ENCODE results near the gene ARHGAP27.
"Not testable (repeated sequence)": the region's sequence is repeated elsewhere in the genome, so short reads cannot be mapped to it uniquely, and the experiment has no call there.

The ARHGAP27 gene

GRCh38 chr17:45454341-45454740, 21.7 kb upstream of the ARHGAP27 start:
- not testable (repeated sequence) for H2BK15ac ChIP-seq (ENCODE audit: low read length); H2AK5ac ChIP-seq (ENCODE audit: low read depth, low read length); H2BK120ac ChIP-seq (ENCODE audit: low read depth, low read length); H3K27me3 ChIP-seq (ENCODE audit: control insufficient read depth in 3 of 3, insufficient read depth in 3 of 3, low read depth in 1 of 3, low read length in 3 of 3); H3K18ac ChIP-seq (ENCODE audit: low read length); H2AFZ ChIP-seq (ENCODE audit: low read length); DNase-seq (ENCODE audit: low spot score); H2BK5ac ChIP-seq (ENCODE audit: low read length); H3K36me3 ChIP-seq (replicated peaks in 1 of 2; ENCODE audit: control insufficient read depth in 2 of 2, insufficient read depth in 2 of 2, low read length in 2 of 2); H3K9ac ChIP-seq (ENCODE audit: low read depth, low read length, poor library complexity); H3K79me1 ChIP-seq (ENCODE audit: low read depth, low read length); H3K23ac ChIP-seq (ENCODE audit: low read depth, low read length, poor library complexity); H3K27ac ChIP-seq (replicated peaks; ENCODE audit: low read length); H3K9me3 ChIP-seq (replicated peaks in 1 of 2; ENCODE audit: control insufficient read depth in 2 of 2, insufficient read depth in 1 of 2, low read depth in 1 of 2, low read length in 2 of 2); H4K91ac ChIP-seq (ENCODE audit: low read depth, low read length, poor library complexity); H3K14ac ChIP-seq (ENCODE audit: low read length); H3K4me2 ChIP-seq (ENCODE audit: insufficient read depth, low read length, poor library complexity, severe bottlenecking); H3K4ac ChIP-seq (ENCODE audit: low read length); H4K8ac ChIP-seq (ENCODE audit: low read depth, low read length); H3K4me1 ChIP-seq (ENCODE audit: control insufficient read depth in 2 of 2, insufficient read depth in 1 of 2, low read depth in 1 of 2, low read length in 2 of 2); H3K4me3 ChIP-seq (ENCODE audit: low read length in 2 of 2); H2BK12ac ChIP-seq (ENCODE audit: low read length)
- WGBS, 2 donors (ENCODE audit: extremely low coverage in 2 of 2, insufficient read length in 2 of 2, insufficient replicate concordance in 1 of 2), result no CpG with 5 or more reads among the region's 8 CpGs

GRCh38 chr17:45453731-45454130, 21.1 kb upstream of the ARHGAP27 start:
- WGBS, 2 donors (ENCODE audit: extremely low coverage in 2 of 2, insufficient read length in 2 of 2, insufficient replicate concordance in 1 of 2), result no CpG with 5 or more reads among the region's 17 CpGs
- H4K91ac ChIP-seq (ENCODE audit: low read depth, low read length, poor library complexity); H2BK15ac ChIP-seq (ENCODE audit: low read length); H3K4ac ChIP-seq (ENCODE audit: low read length); DNase-seq (ENCODE audit: low spot score); H2AK5ac ChIP-seq (ENCODE audit: low read depth, low read length); H3K27ac ChIP-seq (replicated peaks; ENCODE audit: low read length); H3K4me2 ChIP-seq (ENCODE audit: insufficient read depth, low read length, poor library complexity, severe bottlenecking); H3K14ac ChIP-seq (ENCODE audit: low read length); H3K79me1 ChIP-seq (ENCODE audit: low read depth, low read length); H2BK5ac ChIP-seq (ENCODE audit: low read length); H3K4me1 ChIP-seq (ENCODE audit: control insufficient read depth in 2 of 2, insufficient read depth in 1 of 2, low read depth in 1 of 2, low read length in 2 of 2); H2BK120ac ChIP-seq (ENCODE audit: low read depth, low read length); H3K18ac ChIP-seq (ENCODE audit: low read length); H2AFZ ChIP-seq (ENCODE audit: low read length); H3K27me3 ChIP-seq (ENCODE audit: control insufficient read depth in 3 of 3, insufficient read depth in 3 of 3, low read depth in 1 of 3, low read length in 3 of 3); H3K36me3 ChIP-seq (replicated peaks in 1 of 2; ENCODE audit: control insufficient read depth in 2 of 2, insufficient read depth in 2 of 2, low read length in 2 of 2); H3K9ac ChIP-seq (ENCODE audit: low read depth, low read length, poor library complexity); H3K23ac ChIP-seq (ENCODE audit: low read depth, low read length, poor library complexity); H3K9me3 ChIP-seq (replicated peaks in 1 of 2; ENCODE audit: control insufficient read depth in 2 of 2, insufficient read depth in 1 of 2, low read depth in 1 of 2, low read length in 2 of 2); H4K8ac ChIP-seq (ENCODE audit: low read depth, low read length); H3K4me3 ChIP-seq (ENCODE audit: low read length in 2 of 2); H2BK12ac ChIP-seq (ENCODE audit: low read length): not testable (repeated sequence)

GRCh38 chr17:45453225-45453534, 20.5 kb upstream of the ARHGAP27 start:
- DNase-seq (ENCODE audit: low spot score); H2AFZ ChIP-seq (ENCODE audit: low read length); H2BK15ac ChIP-seq (ENCODE audit: low read length); H3K23ac ChIP-seq (ENCODE audit: low read depth, low read length, poor library complexity); H3K79me1 ChIP-seq (ENCODE audit: low read depth, low read length); H4K8ac ChIP-seq (ENCODE audit: low read depth, low read length); H3K27ac ChIP-seq (replicated peaks; ENCODE audit: low read length); H3K4ac ChIP-seq (ENCODE audit: low read length); H3K18ac ChIP-seq (ENCODE audit: low read length); H2BK5ac ChIP-seq (ENCODE audit: low read length); H3K27me3 ChIP-seq (ENCODE audit: control insufficient read depth in 3 of 3, insufficient read depth in 3 of 3, low read depth in 1 of 3, low read length in 3 of 3); H4K91ac ChIP-seq (ENCODE audit: low read depth, low read length, poor library complexity); H3K9me3 ChIP-seq (replicated peaks in 1 of 2; ENCODE audit: control insufficient read depth in 2 of 2, insufficient read depth in 1 of 2, low read depth in 1 of 2, low read length in 2 of 2); H2BK12ac ChIP-seq (ENCODE audit: low read length); H3K9ac ChIP-seq (ENCODE audit: low read depth, low read length, poor library complexity); H2BK120ac ChIP-seq (ENCODE audit: low read depth, low read length); H3K4me1 ChIP-seq (ENCODE audit: control insufficient read depth in 2 of 2, insufficient read depth in 1 of 2, low read depth in 1 of 2, low read length in 2 of 2); H2AK5ac ChIP-seq (ENCODE audit: low read depth, low read length); H3K14ac ChIP-seq (ENCODE audit: low read length); H3K36me3 ChIP-seq (replicated peaks in 1 of 2; ENCODE audit: control insufficient read depth in 2 of 2, insufficient read depth in 2 of 2, low read length in 2 of 2); H3K4me2 ChIP-seq (ENCODE audit: insufficient read depth, low read length, poor library complexity, severe bottlenecking); H3K4me3 ChIP-seq (ENCODE audit: low read length in 2 of 2): not testable (repeated sequence)
- no CpG with 5 or more reads among the region's 7 CpGs for WGBS, 2 donors (ENCODE audit: extremely low coverage in 2 of 2, insufficient read length in 2 of 2, insufficient replicate concordance in 1 of 2)

- DNase-seq (ENCODE audit: low spot score); H3K79me1 ChIP-seq (ENCODE audit: low read depth, low read length); H3K4me1 ChIP-seq (ENCODE audit: control insufficient read depth in 2 of 2, insufficient read depth in 1 of 2, low read depth in 1 of 2, low read length in 2 of 2); H3K18ac ChIP-seq (ENCODE audit: low read length); H3K27ac ChIP-seq (replicated peaks; ENCODE audit: low read length); H3K27me3 ChIP-seq (ENCODE audit: control insufficient read depth in 3 of 3, insufficient read depth in 3 of 3, low read depth in 1 of 3, low read length in 3 of 3); H3K14ac ChIP-seq (ENCODE audit: low read length); H2BK120ac ChIP-seq (ENCODE audit: low read depth, low read length); H2BK15ac ChIP-seq (ENCODE audit: low read length); H3K4me3 ChIP-seq (ENCODE audit: low read length in 2 of 2); H2BK5ac ChIP-seq (ENCODE audit: low read length); H3K36me3 ChIP-seq (replicated peaks in 1 of 2; ENCODE audit: control insufficient read depth in 2 of 2, insufficient read depth in 2 of 2, low read length in 2 of 2); H4K91ac ChIP-seq (ENCODE audit: low read depth, low read length, poor library complexity); H2AFZ ChIP-seq (ENCODE audit: low read length); H3K9me3 ChIP-seq (replicated peaks in 1 of 2; ENCODE audit: control insufficient read depth in 2 of 2, insufficient read depth in 1 of 2, low read depth in 1 of 2, low read length in 2 of 2); H3K9ac ChIP-seq (ENCODE audit: low read depth, low read length, poor library complexity); H3K23ac ChIP-seq (ENCODE audit: low read depth, low read length, poor library complexity); H2BK12ac ChIP-seq (ENCODE audit: low read length); H3K4ac ChIP-seq (ENCODE audit: low read length); H3K4me2 ChIP-seq (ENCODE audit: insufficient read depth, low read length, poor library complexity, severe bottlenecking); H4K8ac ChIP-seq (ENCODE audit: low read depth, low read length); H2AK5ac ChIP-seq (ENCODE audit: low read depth, low read length): not testable (repeated sequence)
- no CpG with 5 or more reads among the region's 9 CpGs for WGBS, 2 donors (ENCODE audit: extremely low coverage in 2 of 2, insufficient read length in 2 of 2, insufficient replicate concordance in 1 of 2)
Measured at GRCh38 chr17:45452329-45453224, 19.9 kb upstream of the ARHGAP27 start.

Measured in neuronal stem cell (in vitro differentiated cells).